Lower lobe of right lung (tissue), 2 donors: ENCODE data around the gene TNFRSF19. TPM values are rescaled to one million over a fixed set of nuclear protein-coding genes. Genes with fewer than 3 reads are reported as not detected.
A peak's percentile ranks its signal among the peaks of the same experiment; 100 is the strongest.

Experiments
- ATAC-seq, 2 donors: fragments of 200-7000 bp; cut with Tn5 transposase; one replicate each; pipeline ENCODE4 v1.9.1; 2020 to 2022; ENCODE audit warnings: mild to moderate bottlenecking in 2 of 2, moderate library complexity in 2 of 2
- DNase-seq: peaks from one replicate; pipeline ENCODE4 v3.0.0-alpha.2; 2020
- H3K27ac ChIP-seq: fragments of 200-600 bp; one replicate; pipeline ENCODE4 v1.8.0; 2022
- H3K27me3 ChIP-seq: fragments of 200-600 bp; one replicate; pipeline ENCODE4 v1.8.0; 2022; ENCODE audit warnings: low read depth
- H3K36me3 ChIP-seq: fragments of 200-600 bp; one replicate; pipeline ENCODE4 v1.8.0; 2022; ENCODE audit warnings: mild to moderate bottlenecking
- H3K4me1 ChIP-seq: fragments of 200-600 bp; one replicate; pipeline ENCODE4 v1.8.0; 2022
- H3K4me3 ChIP-seq: fragments of 200-600 bp; one replicate; pipeline ENCODE4 v1.8.0; 2022; ENCODE audit warnings: mild to moderate bottlenecking
- H3K9me3 ChIP-seq: fragments of 200-600 bp; one replicate; pipeline ENCODE4 v1.8.0; 2022
- intact Hi-C: fragments of 100-400 bp; cut with DNase I; formaldehyde crosslinking; loops from one replicate; pipeline ENCODE4 v1.11.0; 2022
- total RNA-seq: library from RNA; stranded (reverse); fragmentation: NEBNext Ultra II Directional; extraction: Animal tissue kit (Norgen Biotek cat#: 25700); gene quantifications from one replicate; pipeline ENCODE4 v1.2.1, GENCODE V29; 2021
- TF ChIP-seq, protein P1 (sequence below): fragments of 200-600 bp; IDR thresholded peaks from one replicate; pipeline ENCODE4 v1.8.0; 2022; ENCODE audit warnings: antibody characterized with exemption, mild to moderate bottlenecking
- donor health status: DM: no; HTN: yes; CAD: no; lungs with severe emphysema.

Gene TNFRSF19
- total RNA-seq, 1 donor from 2014 or later = 21.1 TPM

GRCh38 chr13:23701636-23702035, 131.4 kb downstream of the TNFRSF19 start:
- intact Hi-C loops = no loop called here
- H3K4me3 ChIP-seq = no peak overlapping the region
- TF ChIP-seq, protein P1, sequence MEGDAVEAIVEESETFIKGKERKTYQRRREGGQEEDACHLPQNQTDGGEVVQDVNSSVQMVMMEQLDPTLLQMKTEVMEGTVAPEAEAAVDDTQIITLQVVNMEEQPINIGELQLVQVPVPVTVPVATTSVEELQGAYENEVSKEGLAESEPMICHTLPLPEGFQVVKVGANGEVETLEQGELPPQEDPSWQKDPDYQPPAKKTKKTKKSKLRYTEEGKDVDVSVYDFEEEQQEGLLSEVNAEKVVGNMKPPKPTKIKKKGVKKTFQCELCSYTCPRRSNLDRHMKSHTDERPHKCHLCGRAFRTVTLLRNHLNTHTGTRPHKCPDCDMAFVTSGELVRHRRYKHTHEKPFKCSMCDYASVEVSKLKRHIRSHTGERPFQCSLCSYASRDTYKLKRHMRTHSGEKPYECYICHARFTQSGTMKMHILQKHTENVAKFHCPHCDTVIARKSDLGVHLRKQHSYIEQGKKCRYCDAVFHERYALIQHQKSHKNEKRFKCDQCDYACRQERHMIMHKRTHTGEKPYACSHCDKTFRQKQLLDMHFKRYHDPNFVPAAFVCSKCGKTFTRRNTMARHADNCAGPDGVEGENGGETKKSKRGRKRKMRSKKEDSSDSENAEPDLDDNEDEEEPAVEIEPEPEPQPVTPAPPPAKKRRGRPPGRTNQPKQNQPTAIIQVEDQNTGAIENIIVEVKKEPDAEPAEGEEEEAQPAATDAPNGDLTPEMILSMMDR = no peak
- ATAC-seq = peak; percentile 55 to 67
- H3K4me1 ChIP-seq = peaks cover 24% of the 10 kb centered on the region
- no peaks in the 10 kb centered on the region for H3K9me3 ChIP-seq
- H3K36me3 ChIP-seq = no peaks in the 10 kb centered on the region
- peak overlapping the region; percentile 27 for H3K27ac ChIP-seq
- H3K27me3 ChIP-seq = no peaks in the 10 kb centered on the region
- DNase-seq = no peak

GRCh38 chr13:23703246-23703860, 133.1 kb downstream of the TNFRSF19 start:
- Histone ChIP-seq H3K27me3 (no peaks in the 10 kb centered on the region), H3K4me1 (peaks cover 12% of the 10 kb centered on the region), H3K9me3 (no peaks in the 10 kb centered on the region), H3K27ac (no peak overlapping the region), H3K36me3 (no peaks in the 10 kb centered on the region), H3K4me3 (no peak overlapping the region)
- DNase-seq (no peak), ATAC-seq (peak in 1 of 2 donors; percentile 48)
- intact Hi-C loops = no loop called here
- TF ChIP-seq, protein P1 = no peak

DNA sequence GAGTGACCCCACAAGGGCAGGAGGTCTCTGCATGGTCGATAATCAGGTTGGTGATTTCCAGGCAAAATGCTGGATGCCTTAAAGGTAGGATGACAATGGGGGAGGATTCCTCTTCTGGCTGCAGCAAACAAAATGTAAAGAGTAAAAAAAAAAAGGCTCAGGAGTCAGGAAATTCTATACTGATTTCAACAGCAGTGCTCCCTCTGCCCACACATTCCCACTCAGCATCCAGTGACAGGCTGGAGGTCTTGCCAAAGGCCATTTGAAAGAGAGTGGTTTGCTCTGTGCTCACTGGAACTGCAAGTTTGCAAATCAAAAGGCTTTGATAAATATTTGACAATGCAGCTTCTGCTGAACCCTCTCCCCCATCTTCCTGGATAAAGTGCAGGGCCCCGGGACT, 135.4 kb downstream of the TNFRSF19 start:
- no peak overlapping the region for H3K4me3 ChIP-seq
- TF ChIP-seq, protein P1 = no peak
- H3K36me3 ChIP-seq = no peaks in the 10 kb centered on the region
- peaks cover 12% of the 10 kb centered on the region for H3K4me1 ChIP-seq
- no peaks in the 10 kb centered on the region for H3K9me3 ChIP-seq
- no peaks in the 10 kb centered on the region for H3K27me3 ChIP-seq
- DNase-seq = no peak
- H3K27ac ChIP-seq = no peak overlapping the region
- intact Hi-C loops = no loop called here
- peak in 1 of 2 donors; percentile 19 for ATAC-seq

DNA sequence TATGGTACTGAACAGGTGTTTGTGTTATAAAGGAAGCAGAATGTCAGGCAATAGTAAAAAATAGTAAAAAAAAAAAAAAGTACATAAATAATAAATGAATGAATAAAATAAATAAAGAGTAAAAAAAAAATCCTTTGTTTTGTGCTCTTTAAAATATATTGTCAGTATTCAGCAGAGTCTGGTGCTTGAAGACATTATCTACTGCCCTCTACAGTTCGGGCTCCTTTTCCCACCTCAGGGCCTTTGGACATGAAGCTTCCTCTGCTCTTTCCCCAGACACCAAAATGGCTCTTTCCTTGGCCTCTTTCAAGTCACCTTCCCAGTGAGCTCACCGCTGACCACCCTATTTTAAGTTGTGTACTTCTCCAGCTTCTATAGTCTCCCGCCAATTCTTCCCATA, 137.5 kb downstream of the TNFRSF19 start:
- DNase-seq (no peak), ATAC-seq (no peak)
- intact Hi-C loops = no loop called here
- no peaks in the 10 kb centered on the region for H3K27me3 ChIP-seq
- no peak overlapping the region for H3K4me3 ChIP-seq
- H3K9me3 ChIP-seq = no peaks in the 10 kb centered on the region
- H3K4me1 ChIP-seq = peaks cover 7% of the 10 kb centered on the region
- H3K27ac ChIP-seq = no peak overlapping the region
- TF ChIP-seq, protein P1 = peak; percentile 23
- no peaks in the 10 kb centered on the region for H3K36me3 ChIP-seq

DNA sequence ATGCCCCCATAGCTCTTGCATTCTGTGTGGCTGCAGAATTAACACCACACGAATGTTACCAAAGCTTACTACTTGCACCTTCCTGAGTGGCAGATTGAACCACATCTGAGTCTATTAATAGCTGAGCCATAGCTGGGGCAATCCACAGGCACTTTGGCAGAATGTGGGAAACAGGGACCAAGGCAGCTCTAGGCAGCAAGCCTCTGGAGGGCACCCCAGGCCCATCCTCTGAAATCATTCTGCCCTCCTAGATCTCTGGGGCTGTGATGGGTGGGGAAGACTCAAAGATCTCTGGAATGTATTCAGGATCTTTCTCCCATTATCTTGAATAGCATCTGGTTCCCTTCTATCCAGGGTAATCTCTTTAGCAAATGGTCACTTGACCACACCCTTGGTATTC, 139.3 kb downstream of the TNFRSF19 start:
- DNase-seq = no peak
- intact Hi-C loops = no loop called here
- TF ChIP-seq, protein P1 = no peak

More for the DNA sequence above, 139.3 kb downstream of the TNFRSF19 start:
- H3K27me3 ChIP-seq = no peaks in the 10 kb centered on the region
- no peaks in the 10 kb centered on the region for H3K9me3 ChIP-seq
- H3K4me1 ChIP-seq = peaks cover 4% of the 10 kb centered on the region
- no peak overlapping the region for H3K27ac ChIP-seq
- peak in 1 of 2 donors; percentile 35 for ATAC-seq
- no peak overlapping the region for H3K4me3 ChIP-seq
- H3K36me3 ChIP-seq = no peaks in the 10 kb centered on the region
